SU-DHL-6 (cell line): ENCODE measurements around the gene SAMD1.

Experiments
- EZH2phosphoT487 ChIP-seq: fragments of 200-600 bp; sonication (generic), shearing (Covaris generic); conservative IDR thresholded peaks from 2 replicates; pipeline ENCODE4 v1.6.1; 2018; ENCODE audit warnings: mild to moderate bottlenecking, antibody characterized with exemption, low read length, moderate library complexity, mixed read lengths
- TF ChIP-seq, protein P1 (sequence below): fragments of 200-600 bp; sonication (generic); IDR thresholded peaks from one replicate; pipeline ENCODE4 v1.5.1; 2017; ENCODE audit warnings: antibody characterized with exemption, mild to moderate bottlenecking, low read length, moderate library complexity; ENCODE audit not compliant: insufficient read depth, poor library complexity, severe bottlenecking

DNA sequence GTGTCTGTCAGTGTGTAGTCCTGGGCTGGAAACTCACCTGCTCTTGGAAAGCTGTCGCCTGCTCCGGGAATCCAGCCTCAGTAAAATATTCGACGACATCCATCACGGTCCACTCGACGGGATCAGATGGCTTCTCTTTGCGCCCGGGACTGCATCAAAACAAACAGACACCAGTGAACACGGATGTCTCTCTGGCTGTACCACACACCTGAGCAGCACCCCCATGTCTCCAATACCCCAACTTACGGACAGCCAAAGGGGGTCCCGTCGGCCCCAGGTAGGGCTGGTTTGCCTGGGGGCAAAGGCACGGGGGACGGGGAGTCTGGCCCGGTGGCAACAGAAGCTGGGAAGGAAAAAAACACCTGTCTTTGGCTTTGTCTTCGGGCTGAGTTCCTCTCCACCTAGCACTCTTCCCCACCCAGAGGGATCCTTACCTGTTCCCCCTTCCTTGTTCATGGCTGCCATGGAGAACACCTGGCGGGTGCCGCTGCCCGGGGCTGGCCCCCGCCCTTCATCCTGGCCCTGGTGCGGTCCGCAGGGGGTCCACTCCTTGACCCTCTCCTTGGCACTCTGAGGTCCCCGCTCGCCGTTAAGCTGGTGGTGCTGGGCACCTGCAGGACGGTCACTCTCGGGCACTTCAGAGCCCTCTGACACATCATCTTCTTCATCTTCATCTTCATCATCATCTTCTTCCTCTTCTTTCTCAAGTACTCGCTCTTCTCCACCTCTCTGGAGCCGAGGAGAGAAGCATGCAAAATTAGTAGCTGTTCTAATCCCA lies 1.7 kb downstream of the SAMD1 start:
- TF ChIP-seq, protein P1, sequence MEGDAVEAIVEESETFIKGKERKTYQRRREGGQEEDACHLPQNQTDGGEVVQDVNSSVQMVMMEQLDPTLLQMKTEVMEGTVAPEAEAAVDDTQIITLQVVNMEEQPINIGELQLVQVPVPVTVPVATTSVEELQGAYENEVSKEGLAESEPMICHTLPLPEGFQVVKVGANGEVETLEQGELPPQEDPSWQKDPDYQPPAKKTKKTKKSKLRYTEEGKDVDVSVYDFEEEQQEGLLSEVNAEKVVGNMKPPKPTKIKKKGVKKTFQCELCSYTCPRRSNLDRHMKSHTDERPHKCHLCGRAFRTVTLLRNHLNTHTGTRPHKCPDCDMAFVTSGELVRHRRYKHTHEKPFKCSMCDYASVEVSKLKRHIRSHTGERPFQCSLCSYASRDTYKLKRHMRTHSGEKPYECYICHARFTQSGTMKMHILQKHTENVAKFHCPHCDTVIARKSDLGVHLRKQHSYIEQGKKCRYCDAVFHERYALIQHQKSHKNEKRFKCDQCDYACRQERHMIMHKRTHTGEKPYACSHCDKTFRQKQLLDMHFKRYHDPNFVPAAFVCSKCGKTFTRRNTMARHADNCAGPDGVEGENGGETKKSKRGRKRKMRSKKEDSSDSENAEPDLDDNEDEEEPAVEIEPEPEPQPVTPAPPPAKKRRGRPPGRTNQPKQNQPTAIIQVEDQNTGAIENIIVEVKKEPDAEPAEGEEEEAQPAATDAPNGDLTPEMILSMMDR, result no peak
- TF ChIP-seq EZH2phosphoT487, result no peak
